HL-60/S4 treated with phorbol 12-myristate 13-acetate at 8.2 ng/mL for 4 days and 3 days (cell line): Measurements from ENCODE around the gene EHBP1.
"Not testable (repeated sequence)": the region's sequence is repeated elsewhere in the genome, so short reads cannot be mapped to it uniquely, and the experiment has no call there.

ENCODE experiments used
- in situ Hi-C: fragments of 300-500 bp; cut with MboI; formaldehyde crosslinking; loops from 2 replicates; pipeline ENCODE4 v1.15.0; 2022; ENCODE audit warnings: low sequenced_read_pairs

Gene EHBP1

DNA sequence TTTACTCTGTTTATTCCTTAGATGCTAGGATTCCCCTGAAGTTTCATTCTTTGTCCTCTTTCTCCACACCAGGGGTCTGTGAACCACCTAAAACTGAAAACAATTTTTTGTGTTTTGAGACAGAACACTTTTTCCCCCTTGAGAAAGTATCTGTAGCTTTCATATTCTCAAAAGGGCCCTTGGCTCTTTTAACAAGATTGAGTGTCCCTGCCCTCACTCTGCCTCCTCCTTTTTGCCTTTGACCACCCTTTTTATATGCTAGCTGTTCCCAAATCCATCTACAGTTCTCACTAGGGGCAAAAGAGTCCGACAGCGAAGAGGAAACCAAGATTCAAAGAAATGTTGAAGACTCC lies 883 bp upstream of the EHBP1 start:
- in situ Hi-C loops: no loop called here

DNA sequence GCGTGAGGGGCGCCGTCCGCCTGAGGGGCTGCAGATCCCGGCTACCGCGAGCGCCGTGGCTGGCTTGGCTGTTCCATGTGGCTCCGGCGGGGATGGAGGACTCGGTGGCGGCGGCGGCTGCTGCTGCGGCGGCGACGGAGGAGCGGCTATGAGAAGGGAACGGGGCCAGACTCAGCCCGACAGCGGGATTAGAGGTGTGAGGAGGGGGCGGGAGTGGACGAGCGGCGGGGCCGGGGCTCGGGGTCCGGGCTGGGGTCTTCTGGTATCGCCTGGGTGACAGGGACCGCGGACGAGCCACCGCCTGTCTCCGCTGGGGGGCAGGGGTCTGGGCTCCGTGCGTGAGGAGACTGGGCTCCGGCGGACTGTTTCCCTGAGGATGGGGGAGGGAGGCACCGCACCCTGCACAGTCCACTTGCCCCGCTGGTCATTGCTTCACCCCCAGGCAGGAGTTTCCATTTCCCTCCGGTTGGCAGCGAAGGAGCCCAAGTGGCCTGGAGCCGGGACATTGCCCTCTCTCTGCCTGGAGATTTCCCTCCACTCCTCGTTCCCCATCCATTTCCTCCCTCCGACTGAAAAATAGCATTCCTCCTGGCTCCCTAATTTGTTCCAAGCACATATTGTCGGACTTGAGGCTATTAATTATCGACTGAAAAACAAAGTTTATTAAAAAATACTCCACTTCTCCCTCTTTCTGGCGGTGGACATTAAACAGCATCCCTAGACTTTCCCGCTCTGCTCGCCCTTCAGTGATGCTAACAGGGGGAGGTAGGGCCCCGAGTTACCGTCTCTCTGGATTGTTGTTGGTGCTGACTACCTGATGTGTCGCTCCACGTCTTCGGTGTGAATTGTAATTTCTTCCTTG lies 577 bp downstream of the EHBP1 start:
- in situ Hi-C loops: no loop called here

DNA sequence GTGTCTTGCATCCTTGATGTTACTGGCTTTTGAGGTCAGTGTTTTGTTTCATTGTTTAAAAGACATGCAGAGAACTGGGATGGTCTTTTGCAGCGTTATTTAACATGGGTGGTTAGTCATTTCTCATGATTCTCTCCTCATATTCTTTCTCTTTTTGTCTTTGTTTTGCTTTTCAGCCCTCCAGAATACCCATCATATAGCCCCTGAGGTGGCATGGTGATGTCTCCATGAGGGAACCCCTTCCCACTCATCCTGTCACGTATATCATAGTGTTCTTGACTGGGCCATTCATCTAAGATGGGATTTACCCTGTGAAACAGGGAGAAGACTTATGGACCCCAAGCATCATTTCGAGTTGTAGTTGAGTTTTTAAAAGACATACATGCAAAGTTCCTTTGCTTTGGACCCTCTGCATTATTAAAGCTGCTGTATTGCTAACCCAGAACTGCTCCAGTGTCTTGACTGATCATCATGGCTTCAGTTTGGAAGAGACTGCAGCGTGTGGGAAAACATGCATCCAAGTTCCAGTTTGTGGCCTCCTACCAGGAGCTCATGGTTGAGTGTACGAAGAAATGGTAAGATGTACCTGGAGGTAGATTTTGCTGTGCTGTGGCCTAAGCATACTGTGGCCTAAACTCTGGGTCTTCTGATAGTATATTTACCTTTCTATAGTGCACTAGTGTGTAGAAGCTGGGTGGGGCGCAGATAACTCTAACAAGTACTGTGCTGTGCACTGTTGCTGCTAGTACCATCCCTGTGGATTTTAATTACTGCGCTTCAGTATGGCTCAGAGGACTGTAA lies 1.4 kb downstream of the EHBP1 start:
- in situ Hi-C loops: no loop called here

DNA sequence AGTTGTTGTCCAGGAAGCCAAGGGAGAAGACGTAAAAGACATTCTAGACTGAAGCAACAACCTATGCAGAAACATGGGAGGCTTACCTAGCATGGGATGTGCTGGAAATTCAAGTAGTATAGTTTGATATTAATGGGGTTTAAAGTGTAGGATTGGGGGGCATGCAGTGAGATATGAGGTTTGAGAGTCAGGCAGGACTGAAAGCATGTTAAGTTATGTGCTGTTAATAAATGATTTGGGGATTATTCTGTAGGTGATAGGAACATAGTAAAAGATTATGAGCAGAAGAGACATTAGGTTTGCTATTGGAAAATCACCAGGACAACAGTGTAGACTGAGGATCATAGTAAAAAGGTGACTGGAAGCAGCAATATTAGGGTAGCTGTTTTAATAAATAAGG lies 3.2 kb downstream of the EHBP1 start:
- in situ Hi-C loops: no loop called here

DNA sequence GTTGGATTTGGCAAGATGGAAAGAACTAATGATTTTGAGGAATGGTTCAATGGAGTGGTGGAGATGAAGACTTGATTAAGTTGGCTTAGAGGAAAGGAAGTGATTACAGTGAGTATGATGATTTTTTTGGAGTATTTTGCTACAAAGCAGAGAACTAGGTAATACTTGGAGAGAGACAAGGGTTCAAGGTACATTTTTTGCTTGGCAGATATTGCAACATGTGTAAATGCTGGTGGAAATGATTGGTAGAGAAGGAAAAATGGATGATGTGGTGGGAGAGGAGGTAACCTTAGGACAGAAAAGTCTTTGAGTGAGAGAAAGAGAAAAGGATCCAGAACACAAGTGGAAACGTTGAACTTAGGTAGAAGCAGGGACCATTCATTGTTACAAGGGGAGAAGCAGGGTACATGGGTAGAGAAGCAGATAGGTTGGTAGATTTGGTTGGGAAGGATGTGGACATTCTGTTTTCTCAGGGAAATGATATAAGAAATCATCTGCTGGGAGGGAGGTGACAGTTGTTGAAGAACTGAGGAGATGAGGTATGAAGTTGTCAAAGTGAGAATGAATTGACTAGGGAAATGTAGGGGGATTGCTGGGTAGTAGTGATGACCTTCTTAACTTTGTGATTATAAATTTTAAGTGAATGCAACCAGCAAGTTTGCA lies 6.5 kb downstream of the EHBP1 start:
- in situ Hi-C loops: no loop called here

DNA sequence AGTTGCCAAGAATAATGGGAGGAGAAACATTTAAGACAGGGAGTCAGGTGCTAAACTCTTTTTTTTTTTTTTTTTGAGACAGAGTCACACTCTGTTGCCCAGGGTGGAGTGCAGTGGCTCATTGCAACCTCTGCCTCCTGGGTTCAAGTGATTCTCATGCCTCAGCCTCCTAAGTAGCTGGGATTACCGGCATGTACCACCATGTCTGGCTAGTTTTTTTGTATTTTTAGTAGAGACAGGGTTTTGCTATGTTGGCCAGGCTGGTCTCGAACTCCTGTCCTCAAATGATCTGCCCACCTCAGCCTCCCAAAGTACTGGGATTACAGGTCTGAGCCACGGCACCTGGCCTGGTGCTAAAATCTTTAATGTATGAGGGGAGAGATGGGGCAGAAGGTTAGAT lies 7.7 kb downstream of the EHBP1 start:
- in situ Hi-C loops: not testable (repeated sequence)

DNA sequence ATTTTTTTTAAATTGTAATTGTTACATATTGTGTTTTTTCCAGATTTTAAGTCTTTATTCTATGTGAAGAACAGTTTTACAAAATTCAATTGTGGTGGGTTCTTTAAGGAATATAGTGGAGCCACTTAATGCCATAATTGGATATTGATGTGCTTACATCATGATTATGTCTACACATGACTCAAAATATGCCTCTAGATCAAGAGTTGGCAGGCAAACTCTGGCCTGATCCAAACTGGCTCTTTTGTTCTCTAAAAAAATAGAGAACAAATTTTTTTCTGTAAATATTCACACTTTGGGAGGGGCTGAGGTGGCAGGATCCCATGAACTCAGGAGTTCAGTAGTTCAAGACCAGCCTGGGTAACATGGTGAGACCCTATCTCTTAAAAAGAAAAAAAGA lies 8.3 kb downstream of the EHBP1 start:
- in situ Hi-C loops: no loop called here

DNA sequence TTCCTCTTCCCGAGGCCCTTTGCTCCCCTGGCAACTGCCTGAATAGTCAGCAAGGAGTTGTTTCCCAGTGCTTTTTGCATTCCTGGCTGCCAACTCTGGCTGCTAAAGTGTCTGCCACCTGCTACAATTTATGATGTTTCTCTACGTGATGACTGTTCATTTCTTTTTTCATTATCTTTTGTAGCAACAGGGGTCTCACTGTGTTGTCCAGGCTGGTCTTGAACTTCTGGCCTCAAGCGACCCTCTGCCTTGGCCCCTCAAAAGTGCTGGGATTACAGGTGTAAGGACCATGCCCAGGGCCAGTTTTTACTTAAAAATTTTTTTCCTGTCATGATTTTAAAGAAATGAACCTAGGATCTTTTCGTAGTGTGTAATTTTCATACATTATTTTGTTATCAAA lies 11.3 kb downstream of the EHBP1 start:
- in situ Hi-C loops: no loop called here

DNA sequence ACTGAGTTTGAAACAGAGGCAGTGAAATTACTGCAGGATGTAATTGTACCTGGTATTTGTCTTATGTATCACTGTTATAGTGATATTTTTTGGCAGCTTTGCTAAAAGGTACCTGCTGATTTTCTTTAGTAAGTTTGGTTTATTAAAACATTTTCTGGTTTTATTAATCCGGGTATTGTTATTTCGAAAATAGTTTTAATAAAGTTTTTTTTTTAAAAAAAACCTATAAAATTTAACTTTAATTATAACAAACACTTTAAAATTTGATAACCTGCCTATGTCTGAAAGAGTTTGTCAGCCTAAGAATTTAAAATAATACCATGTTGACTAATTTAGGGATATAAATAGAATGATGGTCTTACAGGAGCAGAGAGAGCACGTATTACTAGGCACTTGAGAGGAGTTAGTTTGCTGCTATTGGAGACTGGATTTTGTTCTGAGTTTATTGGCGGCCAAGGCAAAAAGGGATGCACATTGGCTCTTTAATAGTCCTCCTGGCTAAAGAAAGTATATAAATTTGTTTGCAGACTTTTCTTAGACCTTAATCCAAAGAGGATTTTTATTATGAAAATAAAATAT lies 12.1 kb downstream of the EHBP1 start:
- in situ Hi-C loops: no loop called here

DNA sequence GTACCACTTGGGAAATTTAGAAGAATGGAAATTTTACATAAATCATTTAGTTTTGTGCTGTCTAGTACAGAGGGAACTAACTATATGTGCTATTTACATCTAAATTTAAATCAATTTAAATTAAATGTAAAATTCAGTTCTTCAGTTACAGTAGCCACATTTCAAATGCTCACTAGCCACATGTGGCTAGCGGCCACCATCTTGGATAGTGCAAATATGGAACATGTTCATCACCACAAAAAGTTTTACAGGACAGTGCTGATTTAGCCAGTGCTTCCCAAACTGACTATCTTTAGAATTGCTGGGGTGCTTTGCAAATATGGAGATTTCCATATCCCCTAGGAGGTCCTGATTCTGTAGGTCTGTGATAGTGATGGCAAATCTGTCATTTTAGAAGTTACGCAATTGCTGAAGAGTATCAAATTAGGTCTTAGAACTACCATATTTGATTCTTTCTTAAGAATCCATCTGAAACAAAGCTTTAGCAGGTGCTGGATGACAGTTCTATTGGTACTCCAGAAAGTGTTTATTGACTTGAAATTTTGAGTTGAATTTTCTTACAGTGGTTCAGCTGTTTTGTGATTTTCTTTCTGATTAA lies 12.8 kb downstream of the EHBP1 start:
- in situ Hi-C loops: no loop called here

DNA sequence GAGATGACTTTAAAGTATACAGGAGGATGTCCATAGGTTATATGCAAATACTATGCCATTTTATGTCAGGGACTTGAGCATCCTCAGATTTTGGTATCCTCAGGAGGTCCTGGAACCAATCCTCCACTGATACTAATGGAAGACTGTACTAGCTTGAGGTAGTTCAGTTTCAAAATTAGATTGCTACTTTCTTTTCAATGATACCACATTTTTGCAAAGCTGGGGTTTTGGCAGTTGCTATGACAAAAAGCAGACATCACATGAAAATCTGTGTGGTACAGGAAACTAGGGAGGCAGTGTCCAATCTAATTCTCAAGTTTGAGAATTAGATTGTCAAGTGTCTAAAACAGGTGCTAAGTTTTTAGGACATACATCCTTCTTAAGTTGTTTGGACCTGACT lies 14.2 kb downstream of the EHBP1 start:
- in situ Hi-C loops: no loop called here

DNA sequence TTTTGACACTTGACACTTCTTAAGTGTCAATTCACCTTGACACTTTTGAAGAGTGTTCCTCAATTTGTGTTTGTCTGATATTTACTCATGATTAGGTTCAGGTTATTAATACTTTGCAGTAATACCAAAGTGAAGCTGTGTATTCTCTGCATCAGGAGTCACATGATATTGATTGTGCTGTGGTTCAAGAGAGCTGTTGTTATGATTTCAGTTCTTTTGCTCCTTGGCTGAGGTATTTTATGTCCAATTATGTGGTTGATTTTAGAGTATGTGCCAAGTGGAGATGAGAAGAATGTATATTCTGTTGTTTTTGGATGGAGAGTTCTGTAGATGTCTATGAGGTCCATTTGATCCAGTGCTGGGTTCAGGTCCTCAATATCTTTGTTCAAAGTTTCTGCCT lies 17.2 kb downstream of the EHBP1 start:
- in situ Hi-C loops: no loop called here

DNA sequence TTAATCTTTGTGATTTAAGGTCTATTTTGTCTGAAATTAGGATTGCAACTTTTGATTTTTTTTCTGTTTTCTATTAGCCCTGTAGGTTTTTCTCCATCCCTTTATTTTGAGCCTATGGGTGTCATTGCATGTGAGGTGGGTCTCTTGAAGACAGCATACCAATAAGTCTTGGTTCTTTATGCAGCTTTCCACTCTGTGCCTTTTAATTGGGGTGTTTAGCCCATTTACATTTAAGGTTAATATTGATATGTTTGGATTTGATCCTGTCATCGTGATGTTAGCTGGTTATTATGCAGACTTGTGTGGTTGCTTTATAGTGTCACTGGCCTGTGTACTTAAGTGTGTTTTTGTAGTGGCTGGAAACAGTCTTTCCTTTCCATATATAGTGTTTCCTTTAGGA lies 17.7 kb downstream of the EHBP1 start:
- in situ Hi-C loops: no loop called here

DNA sequence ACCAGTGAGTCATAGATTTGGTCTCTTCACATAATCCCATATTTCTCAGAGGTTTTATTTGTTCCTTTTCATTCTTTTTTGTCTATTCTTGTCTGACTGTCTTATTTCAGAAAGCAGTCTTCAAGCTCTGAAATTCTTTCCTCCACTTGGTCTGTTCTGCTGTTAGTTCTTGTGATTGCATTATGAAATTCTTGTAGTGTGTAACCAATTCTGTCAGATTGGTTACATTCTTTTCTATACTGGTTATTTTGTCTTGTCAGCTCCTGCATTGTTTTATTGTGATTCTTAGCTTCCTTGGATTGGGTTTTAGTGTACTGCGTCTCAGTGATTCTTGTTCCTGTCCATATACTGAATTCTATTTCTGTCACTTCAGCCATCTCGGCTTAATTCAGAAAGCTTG lies 18.6 kb downstream of the EHBP1 start:
- in situ Hi-C loops: no loop called here

DNA sequence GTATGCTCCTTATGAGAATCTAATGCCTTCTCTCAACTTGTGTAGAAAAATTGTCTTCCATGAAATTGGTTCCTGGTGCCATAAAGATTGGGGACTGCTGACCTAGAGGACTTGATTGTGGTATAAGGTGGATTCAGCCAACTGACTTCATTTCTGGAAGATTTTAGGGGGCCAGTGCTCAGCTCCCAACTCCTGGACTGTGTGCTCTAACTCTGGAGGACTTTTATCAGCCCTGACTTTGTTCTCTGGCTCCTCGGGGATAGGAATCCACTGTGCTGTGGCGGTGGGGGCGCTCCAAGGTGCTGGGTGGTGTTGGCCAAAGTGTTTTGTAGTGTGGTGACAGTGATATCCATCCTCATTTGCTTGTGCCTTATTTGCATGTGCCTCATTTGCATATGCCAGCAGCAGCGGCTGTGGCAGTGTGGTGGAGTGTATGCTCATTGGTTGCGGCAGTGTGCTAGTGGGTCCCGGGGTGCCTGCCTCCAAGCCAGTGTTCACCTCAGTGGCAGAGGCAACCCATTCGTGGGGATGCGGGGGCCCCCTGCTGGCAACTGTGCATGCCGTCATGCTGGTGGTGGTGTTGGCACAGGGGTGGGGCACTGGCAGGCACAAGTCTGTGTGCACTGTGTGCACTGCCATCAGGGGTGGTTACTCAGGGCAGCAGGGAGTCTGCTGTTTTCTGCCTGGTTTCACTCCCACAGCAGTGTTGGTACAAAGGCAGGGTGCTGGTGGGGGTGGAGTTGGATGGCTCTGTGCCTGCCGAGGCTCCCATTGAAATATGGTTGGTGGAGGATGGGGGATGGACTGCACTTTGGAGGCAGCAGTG lies 19.6 kb downstream of the EHBP1 start:
- in situ Hi-C loops: no loop called here

DNA sequence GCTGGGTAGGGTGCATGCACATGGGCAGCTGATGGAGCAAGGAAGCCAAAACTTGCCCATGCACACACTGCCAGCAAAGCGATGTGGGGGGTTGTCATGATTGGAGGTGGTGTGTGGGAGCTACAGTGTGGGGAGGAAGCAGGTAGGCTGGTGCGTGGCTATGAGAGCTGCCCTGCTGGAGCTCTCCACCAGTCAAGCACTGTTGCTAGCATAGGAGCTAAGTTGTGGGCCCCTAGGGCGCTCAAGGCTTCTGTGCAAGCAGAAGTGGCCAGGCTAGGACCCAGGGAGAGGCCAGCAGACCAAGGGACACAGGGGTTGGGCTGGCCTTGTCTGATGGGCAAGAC lies 20.2 kb downstream of the EHBP1 start:
- in situ Hi-C loops: no loop called here

DNA sequence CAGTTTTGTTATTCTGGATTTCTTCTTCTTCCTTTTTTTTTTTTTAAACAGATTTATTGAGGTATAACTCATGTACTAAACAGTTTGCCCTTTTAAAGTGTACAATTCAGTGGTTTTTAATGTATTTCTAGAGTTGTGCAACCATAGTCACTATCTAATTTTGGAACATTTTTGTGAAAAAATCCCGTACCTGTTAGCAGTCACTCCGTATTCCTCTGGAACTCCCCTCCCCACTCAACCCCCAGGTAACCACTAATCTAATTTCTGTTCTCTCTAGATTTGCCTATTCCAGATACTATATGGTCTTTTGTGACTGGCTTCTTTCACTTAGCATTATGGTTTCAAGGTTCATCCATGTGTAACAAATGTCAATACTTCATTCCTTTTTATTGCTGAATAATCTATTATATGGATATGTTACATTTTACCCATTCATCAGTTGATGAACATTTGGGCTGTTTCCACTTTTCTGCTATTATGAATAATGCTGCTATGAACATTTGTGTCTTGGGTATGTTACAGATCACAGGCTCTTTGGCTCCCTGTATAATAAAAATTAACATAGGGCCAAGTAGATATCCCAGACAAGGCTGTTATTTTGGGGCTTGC lies 21.9 kb downstream of the EHBP1 start:
- in situ Hi-C loops: no loop called here

DNA sequence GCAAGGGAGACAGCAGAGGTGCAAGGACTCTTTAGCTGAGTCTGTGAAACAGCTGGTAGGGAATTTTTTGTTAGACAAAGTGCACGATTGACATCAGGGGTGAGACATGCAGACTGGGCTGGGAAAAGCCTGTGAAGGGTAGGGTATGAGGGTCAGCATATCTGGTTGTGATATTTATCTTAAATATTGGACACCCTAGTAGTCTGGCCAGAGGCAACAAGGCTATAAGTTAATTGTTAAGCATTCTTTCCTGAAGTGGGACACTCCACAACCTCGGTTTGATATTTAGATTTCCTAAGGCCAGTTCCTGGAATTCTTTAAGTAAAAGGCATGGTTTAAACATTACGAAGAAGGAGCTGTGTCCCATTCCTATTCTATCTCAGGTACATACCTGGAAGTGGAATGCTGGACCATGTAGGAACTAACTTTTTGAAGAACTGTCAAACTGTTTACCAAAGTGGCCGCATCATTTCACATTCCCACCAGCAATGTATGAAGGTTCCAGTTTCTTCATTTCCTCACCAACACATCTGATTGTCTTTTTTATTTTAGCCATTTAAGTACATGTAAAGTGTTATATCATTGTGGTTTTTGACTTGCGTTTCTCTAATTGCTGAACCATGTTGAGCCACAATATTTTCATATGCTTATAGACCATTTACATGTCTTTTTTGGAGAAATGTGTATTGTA lies 22.5 kb downstream of the EHBP1 start:
- in situ Hi-C loops: no loop called here

DNA sequence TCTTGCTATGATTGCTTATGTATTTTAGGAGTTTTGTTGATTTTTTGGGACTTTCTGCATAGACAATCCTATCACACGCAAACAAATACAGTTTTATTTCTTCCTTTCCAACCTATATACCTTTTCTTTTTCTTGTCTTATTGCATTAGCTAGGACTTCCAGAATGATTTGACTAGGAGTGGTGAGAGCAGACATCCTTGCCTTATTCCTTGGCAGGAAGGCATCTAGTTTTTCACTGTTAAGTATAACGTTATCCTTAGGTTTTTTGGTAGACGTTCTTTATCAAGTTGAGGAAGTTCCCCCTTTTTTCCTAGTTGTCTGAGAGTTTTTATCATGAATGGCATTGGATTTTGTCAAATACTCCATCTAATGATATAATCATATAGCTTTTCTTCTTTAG lies 25.8 kb downstream of the EHBP1 start:
- in situ Hi-C loops: no loop called here
